Sigmoid colon (tissue), 4 donors: ENCODE results near the gene MOB3A.
A peak's percentile ranks its signal among the peaks of the same experiment; 100 is the strongest.

ENCODE experiments used
- CTCF ChIP-seq, 4 experiments: fragments of 450-650 bp in 3 of 4; fragments of 200-600 bp in 1 of 4; IDR thresholded peaks; one replicate each; pipeline ENCODE4 v1.5.1; 2016 to 2019; ENCODE audit warnings: antibody characterized with exemption in 4 of 4, mild to moderate bottlenecking in 3 of 4, moderate library complexity in 2 of 4
- EP300 ChIP-seq, 4 donors: sonication (generic); formaldehyde crosslinking; IDR thresholded peaks; one replicate each; pipeline ENCODE4 v1.6.1; 2017; ENCODE audit warnings: antibody characterized with exemption in 4 of 4
- POLR2A ChIP-seq, 2 donors: fragments of 450-650 bp; IDR thresholded peaks; one replicate each; pipeline ENCODE4 v1.6.1; 2016; ENCODE audit warnings: antibody characterized with exemption in 2 of 2, mild to moderate bottlenecking in 2 of 2, moderate library complexity in 2 of 2
- POLR2AphosphoS5 ChIP-seq, 4 donors: sonication (generic); formaldehyde crosslinking; IDR thresholded peaks; one replicate each; pipeline ENCODE4 v1.6.1; 2017; ENCODE audit warnings: antibody characterized with exemption in 4 of 4

DNA sequence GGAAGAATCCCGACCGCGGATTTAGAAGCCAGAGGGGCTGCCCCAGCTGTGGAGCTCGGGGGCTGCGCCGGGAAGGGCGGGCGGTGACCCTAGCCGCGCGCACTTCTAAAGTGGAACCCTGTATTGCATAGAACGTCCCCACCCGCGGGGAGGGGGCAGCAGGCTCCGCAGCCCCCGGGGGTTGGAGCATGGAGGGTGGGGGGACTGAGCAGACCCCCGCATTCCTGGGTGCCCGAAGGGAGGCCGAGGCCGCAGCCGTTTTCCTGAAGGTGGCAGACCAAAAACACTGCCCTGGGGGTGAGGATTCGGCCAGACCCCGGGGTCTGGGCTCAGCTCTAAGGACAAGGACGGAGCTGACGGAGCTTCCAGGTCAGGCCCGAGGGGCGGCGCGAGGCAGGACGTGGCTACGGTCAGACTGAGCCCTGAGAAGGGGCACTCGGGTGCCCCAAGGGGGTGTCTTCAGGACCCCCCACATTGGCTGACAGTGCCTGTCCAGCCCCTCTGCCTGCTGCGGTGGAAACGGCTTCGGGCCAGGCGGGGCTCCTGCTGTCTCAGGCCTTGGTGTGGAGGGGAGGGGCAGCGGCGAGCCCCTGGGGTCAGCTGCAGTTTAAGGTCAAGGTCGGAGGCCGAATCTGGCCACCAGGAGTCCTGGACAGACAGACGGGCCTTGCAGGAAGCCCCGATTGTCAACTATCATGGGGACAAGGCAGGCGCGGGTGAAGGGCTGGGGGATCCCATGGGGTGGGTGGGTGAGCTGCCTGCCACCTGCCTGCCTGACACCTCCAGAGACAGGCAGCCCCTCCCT lies 57.6 kb downstream of the MOB3A start:
- TF ChIP-seq CTCF (IDR thresholded peaks at IDR 0.05) = no peak
- no peak for TF ChIP-seq EP300 (IDR thresholded peaks at IDR 0.05)
- no peak for TF ChIP-seq POLR2A (IDR thresholded peaks at IDR 0.05)
- TF ChIP-seq POLR2AphosphoS5 (IDR thresholded peaks at IDR 0.05) = peak in 1 of 4 donors; percentile 20
